Thyroid gland (tissue), 4 donors: ENCODE data around the gene CACNA1B. TPM values are rescaled to one million over a fixed set of nuclear protein-coding genes. Genes with fewer than 3 reads are reported as not detected.

Experiments used
- DNase-seq, 2 donors: peaks; one replicate each; pipeline ENCODE4 v3.0.0-alpha.2; 2019
- H3K27ac ChIP-seq, 3 donors: fragments of 200-600 bp; sonication (generic); 1 replicate in 2 of 3; 2 replicates in 1 of 3; pipeline ENCODE4 v1.5.1; 2016 to 2019; ENCODE audit warnings: mild to moderate bottlenecking in 1 of 3, moderate library complexity in 1 of 3
- H3K27me3 ChIP-seq: fragments of 200-600 bp; sonication (generic); one replicate; pipeline ENCODE4 v1.5.1; 2019
- H3K36me3 ChIP-seq, 2 donors: fragments of 200-600 bp; sonication (generic); one replicate each; pipeline ENCODE4 v1.5.1; 2016 to 2019
- H3K4me1 ChIP-seq, 2 donors: fragments of 200-600 bp; sonication (generic); one replicate each; pipeline ENCODE4 v1.5.1; 2017 to 2019
- H3K4me3 ChIP-seq, 3 donors: fragments of 200-600 bp; sonication (generic); replicated peaks in 1 of 3; 1 replicate in 2 of 3; 2 replicates in 1 of 3; pipeline ENCODE4 v1.5.1; 2016; ENCODE audit warnings: mild to moderate bottlenecking in 1 of 3
- H3K9me3 ChIP-seq: fragments of 200-600 bp; sonication (generic); one replicate; pipeline ENCODE4 v1.5.1; 2017
- CTCF ChIP-seq, 6 experiments: fragments of 200-600 bp in 3 of 6; fragments of 450-650 bp in 3 of 6; sonication (generic) in 3 of 6; IDR thresholded peaks; one replicate each; pipeline ENCODE4 v1.5.1; 2016 to 2019; ENCODE audit warnings: antibody characterized with exemption in 6 of 6, mild to moderate bottlenecking in 2 of 6, inconsistent platforms in 1 of 6, moderate library complexity in 1 of 6
- POLR2A ChIP-seq, 2 donors: fragments of 450-650 bp; IDR thresholded peaks; one replicate each; pipeline ENCODE4 v1.6.1; 2017; ENCODE audit warnings: antibody characterized with exemption in 2 of 2, mild to moderate bottlenecking in 2 of 2, moderate library complexity in 1 of 2
- WGBS, 2 donors: methylation state at CpG; one replicate each; pipeline ENCODE4 v1.1.5; 2017; 5-methylcytosine and 5-hydroxymethylcytosine counted together
- intact Hi-C: fragments of 100-400 bp; cut with DNase I; formaldehyde crosslinking; loops from one replicate; pipeline ENCODE4 v1.15.1; 2023
- total RNA-seq, 4 donors: library from RNA; depleted of rRNA; stranded (reverse); fragments of >200 nt; gene quantifications; one replicate each; pipeline ENCODE4 v1.2.3, GENCODE V29; 2016

Gene CACNA1B
- total RNA-seq, 4 donors from 2014 or later: 0.13 to 0.68 (median 0.35) TPM

- Histone ChIP-seq H3K27me3 (no peaks in the 10 kb centered on the region), H3K9me3 (no peaks in the 10 kb centered on the region), H3K4me3 (no peak overlapping the region), H3K27ac (no peak overlapping the region), H3K4me1 (no peaks in the 10 kb centered on the region), H3K36me3 (no peaks in the 10 kb centered on the region)
- DNase-seq: no peak
- intact Hi-C loops: no loop called here
- 80 to 85% methylated on average over 19 to 21 of the region's 22 CpGs for WGBS, 2 donors
- TF ChIP-seq POLR2A (IDR thresholded peaks at IDR 0.05) (no peak), CTCF (IDR thresholded peaks at IDR 0.05) (no peak)
These were observed 108.9 kb downstream of the CACNA1B start for GRCh38 chr9:137986268-137987099.

GRCh38 chr9:137987244-137988030 is 109.9 kb downstream of the CACNA1B start:
- intact Hi-C loops: no loop called here
- no peak for DNase-seq

GRCh38 chr9:137988051-137988450 is 110.5 kb downstream of the CACNA1B start:
- Histone ChIP-seq H3K27ac (no peak overlapping the region), H3K27me3 (no peaks in the 10 kb centered on the region), H3K36me3 (no peaks in the 10 kb centered on the region), H3K4me1 (no peaks in the 10 kb centered on the region), H3K4me3 (no peak overlapping the region), H3K9me3 (no peaks in the 10 kb centered on the region)
- DNase-seq: no peak
- TF ChIP-seq POLR2A (IDR thresholded peaks at IDR 0.05): no peak
- TF ChIP-seq CTCF (IDR thresholded peaks at IDR 0.05): no peak
- 85 to 86% methylated on average over 8 of the region's 8 CpGs for WGBS, 2 donors
- intact Hi-C loops: no loop called here

More at GRCh38 chr9:137987244-137988030, 109.9 kb downstream of the CACNA1B start:
- Histone ChIP-seq H3K9me3 (no peaks in the 10 kb centered on the region), H3K27me3 (no peaks in the 10 kb centered on the region), H3K27ac (no peak overlapping the region), H3K4me3 (no peak overlapping the region), H3K36me3 (no peaks in the 10 kb centered on the region), H3K4me1 (no peaks in the 10 kb centered on the region)
- TF ChIP-seq POLR2A (IDR thresholded peaks at IDR 0.05) (no peak), CTCF (IDR thresholded peaks at IDR 0.05) (no peak)
- WGBS, 2 donors: 76 to 81% methylated on average over 9 to 10 of the region's 10 CpGs

GRCh38 chr9:137988701-137989100 is 111.1 kb downstream of the CACNA1B start:
- intact Hi-C loops: no loop called here
- Histone ChIP-seq H3K9me3 (no peaks in the 10 kb centered on the region), H3K4me3 (no peak overlapping the region), H3K27me3 (no peaks in the 10 kb centered on the region), H3K27ac (no peak overlapping the region), H3K36me3 (no peaks in the 10 kb centered on the region), H3K4me1 (no peaks in the 10 kb centered on the region)
- DNase-seq: no peak
- TF ChIP-seq POLR2A (IDR thresholded peaks at IDR 0.05): no peak
- no peak for TF ChIP-seq CTCF (IDR thresholded peaks at IDR 0.05)
- WGBS, 2 donors: 94 to 100% methylated on average over 1 of the region's 1 CpG

GRCh38 chr9:137989156-137989555 is 111.6 kb downstream of the CACNA1B start:
- no peaks in the 10 kb centered on the region for H3K36me3 ChIP-seq
- DNase-seq: no peak
- WGBS, 2 donors: 84% methylated on average over 7 of the region's 7 CpGs
- TF ChIP-seq POLR2A (IDR thresholded peaks at IDR 0.05) (no peak), CTCF (IDR thresholded peaks at IDR 0.05) (no peak)
- no peak overlapping the region for H3K4me3 ChIP-seq
- intact Hi-C loops: no loop called here
- no peak overlapping the region for H3K27ac ChIP-seq
- H3K27me3 ChIP-seq: no peaks in the 10 kb centered on the region
- no peaks in the 10 kb centered on the region for H3K9me3 ChIP-seq
- no peaks in the 10 kb centered on the region for H3K4me1 ChIP-seq
